ENCODE results near the gene INSIG2.

DNA sequence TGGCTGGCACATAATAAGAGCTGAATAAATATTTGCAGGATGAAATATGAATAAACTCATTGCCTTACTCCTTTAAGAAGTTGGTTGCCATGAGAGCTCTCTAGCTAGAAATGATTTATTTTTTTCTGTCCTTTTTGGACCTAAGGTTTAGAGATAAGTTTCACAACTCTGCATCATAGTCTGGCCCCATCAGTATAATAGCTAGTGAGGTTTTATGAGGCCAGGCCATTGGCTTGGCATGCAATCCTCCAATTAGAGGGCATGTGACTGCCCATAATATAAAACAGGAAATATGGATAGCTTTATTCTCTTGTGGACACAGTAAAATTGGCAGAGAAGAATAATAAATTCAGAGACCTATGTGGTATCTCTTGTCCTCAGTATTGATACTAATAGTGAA, 26.2 kb upstream of the INSIG2 start:
- TF ChIP-seq TCF12 (IDR thresholded peaks at IDR 0.05) (no peak), CTCF (IDR thresholded peaks at IDR 0.05) (no peak), RAD21 (IDR thresholded peaks at IDR 0.05; ENCODE audit: low read length) (no peak), CHD2 (IDR thresholded peaks at IDR 0.05; ENCODE audit: low read length, partially characterized antibody) (no peak), EP300 (IDR thresholded peaks at IDR 0.05; ENCODE audit: borderline replicate concordance in 1 of 2, low read depth in 1 of 2, low read length in 1 of 2) (no peak)
